C4-2B (cell line): ENCODE measurements around the gene THEMIS2.
"Not testable (repeated sequence)": the region's sequence is repeated elsewhere in the genome, so short reads cannot be mapped to it uniquely, and the experiment has no call there.

Source experiments
- CTCF ChIP-seq: fragments of 450-650 bp; conservative IDR thresholded peaks from 2 replicates; pipeline ENCODE4 v1.5.1; 2017; ENCODE audit warnings: mild to moderate bottlenecking
- ZFX ChIP-seq: fragments of 450-650 bp; IDR thresholded peaks from 2 replicates; pipeline ENCODE4 v1.6.1; 2017

DNA sequence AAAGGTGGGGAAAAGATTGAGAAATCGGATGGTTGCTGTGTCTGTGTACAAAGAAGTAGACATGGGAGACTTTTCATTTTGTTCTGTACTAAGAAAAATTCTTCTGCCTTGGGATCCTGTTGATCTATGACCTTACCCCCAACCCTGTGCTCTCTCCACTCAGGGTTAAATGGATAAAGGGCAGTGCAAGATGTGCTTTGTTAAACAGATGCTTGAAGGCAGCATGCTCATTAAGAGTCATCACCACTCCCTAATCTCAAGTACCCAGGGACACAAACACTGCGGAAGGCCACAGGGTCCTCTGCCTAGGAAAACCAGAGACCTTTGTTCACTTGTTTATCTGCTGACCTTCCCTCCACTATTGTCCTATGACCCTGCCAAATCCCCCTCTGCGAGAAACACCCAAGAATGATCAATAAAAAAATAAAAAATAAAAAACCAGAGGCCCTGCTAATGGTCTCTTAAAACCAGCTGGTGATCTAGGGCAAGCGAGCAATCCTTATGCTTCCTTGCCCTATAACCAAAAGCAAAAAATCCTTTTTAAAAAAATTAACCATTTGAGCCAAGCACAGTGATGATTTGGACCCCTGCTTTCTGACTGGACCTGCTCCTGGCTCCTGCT lies 42.9 kb upstream of the THEMIS2 start:
- TF ChIP-seq CTCF, ZFX: not testable (repeated sequence)
